ENCODE results near the gene TFR2.

DNA sequence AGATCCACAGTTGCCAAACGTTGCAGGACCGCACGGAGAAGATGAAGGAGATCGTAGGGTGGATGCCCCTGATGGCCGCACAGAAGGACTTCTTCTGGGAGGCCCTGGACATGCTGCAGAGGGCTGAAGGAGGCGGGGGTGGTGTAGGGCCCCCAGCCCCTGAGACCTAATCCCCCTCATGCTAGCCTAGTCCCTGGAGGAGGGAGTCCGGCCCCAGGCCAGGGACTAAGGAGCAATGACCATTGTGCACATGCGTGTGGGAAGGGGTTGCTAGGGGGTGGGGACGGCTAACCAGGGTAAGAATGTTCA is 40.7 kb downstream of the TFR2 start:
- TF ChIP-seq EP300 (IDR thresholded peaks at IDR 0.05) (no peak), POLR2A (IDR thresholded peaks at IDR 0.05) (no peak), CTCF (IDR thresholded peaks at IDR 0.05) (no peak)
